Panc1 (cell line): ENCODE results near the gene PTPRK. TPM values are rescaled to one million over a fixed set of nuclear protein-coding genes. Genes with fewer than 3 reads are reported as not detected.
A peak's percentile ranks its signal among the peaks of the same experiment; 100 is the strongest.

Experiments used
- ATAC-seq: fragments of 200-7000 bp; cut with Tn5 transposase; 2 replicates; pipeline ENCODE4 v1.9.1; 2020; ENCODE audit warnings: mild to moderate bottlenecking, moderate library complexity
- BruUV-seq: library from RNA; stranded (reverse); fragments of 400-500 nt; replicated peaks from 2 replicates; lab custom pipeline; 2021; lab: Mats Ljungman, UMichigan
- CTCF ChIA-PET: fragments of 300-600 bp; sonication (Branson Sonifier 250); formaldehyde crosslinking; loops from one replicate; lab custom pipeline; 2022; ENCODE audit warnings: antibody characterized with exemption; lab: Charles Lee
- POLR2A ChIA-PET: fragments of 300-600 bp; sonication (Branson Sonifier 250); formaldehyde crosslinking; loops from one replicate; lab custom pipeline; 2022; ENCODE audit warnings: antibody characterized with exemption; lab: Charles Lee
- DNase-seq: peaks from one replicate; pipeline ENCODE4 v3.0.0-alpha.2; 2010; ENCODE audit warnings: low read depth, low spot score
- H3K27ac ChIP-seq: 2 replicates; pipeline ENCODE4 v1.5.1; 2011; ENCODE audit warnings: mild to moderate bottlenecking, low read length, inconsistent platforms
- H3K27me3 ChIP-seq: fragments of 200-500 bp; sonication (Bioruptor generic); 2 replicates; pipeline ENCODE4 v1.6.0; 2014; ENCODE audit warnings: low read length, inconsistent platforms; ENCODE audit not compliant: control insufficient read depth, insufficient read depth
- H3K36me3 ChIP-seq: fragments of 200-500 bp; sonication (Bioruptor generic); 2 replicates; pipeline ENCODE4 v1.5.1; 2014; ENCODE audit warnings: inconsistent platforms, mild to moderate bottlenecking, low read length, moderate library complexity; ENCODE audit not compliant: control insufficient read depth, insufficient read depth
- H3K4me1 ChIP-seq: 2 replicates; pipeline ENCODE4 v1.5.1; 2011; ENCODE audit warnings: inconsistent platforms, mild to moderate bottlenecking, low read length, moderate library complexity; ENCODE audit not compliant: control insufficient read depth, insufficient read depth
- H3K4me3 ChIP-seq, 2 experiments: 2 replicates each; pipeline ENCODE4 v1.5.1; 2011 to 2012; ENCODE audit warnings: low read depth in 2 of 2, low read length in 2 of 2, mild to moderate bottlenecking in 2 of 2, inconsistent platforms in 1 of 2, moderate library complexity in 1 of 2
- H3K9me3 ChIP-seq: fragments of 200-500 bp; sonication (Bioruptor generic); 2 replicates; pipeline ENCODE4 v1.5.1; 2014; ENCODE audit warnings: low read depth, mild to moderate bottlenecking, inconsistent platforms, low read length, moderate library complexity; ENCODE audit not compliant: control insufficient read depth, insufficient read depth
- CTCF ChIP-seq: fragments of 450-650 bp; IDR thresholded peaks from 2 replicates; pipeline ENCODE4 v1.5.1; 2017; ENCODE audit warnings: mild to moderate bottlenecking
- POLR2AphosphoS5 ChIP-seq: IDR thresholded peaks from 2 replicates; pipeline ENCODE4 v1.6.1; 2012; ENCODE audit warnings: mild to moderate bottlenecking, low read depth, low read length, moderate library complexity
- SIN3A ChIP-seq: IDR thresholded peaks from 2 replicates; pipeline ENCODE4 v1.6.1; 2012; ENCODE audit warnings: low read depth, mild to moderate bottlenecking, low read length, moderate library complexity, borderline replicate concordance; ENCODE audit not compliant: insufficient read depth
- TCF7L2 ChIP-seq: IDR thresholded peaks from 2 replicates; pipeline ENCODE4 v1.6.1; 2011; ENCODE audit warnings: mild to moderate bottlenecking, low read depth, low read length, inconsistent platforms
- in situ Hi-C: cut with HindIII; loops from 2 replicates; pipeline ENCODE4 v1.10.0; 2016; ENCODE audit warnings: low sequenced_read_pairs, low pct_unique_long_range_greater_than_20kb
- intact Hi-C: fragments of 100-400 bp; cut with micrococcal nuclease; formaldehyde crosslinking; loops from one replicate; pipeline ENCODE4 v1.10.0; 2022; ENCODE audit not compliant: unreplicated experiment
- total RNA-seq: library from RNA; stranded (reverse); gene quantifications from one replicate; pipeline ENCODE4 v1.2.1, GENCODE V29; 2021; ENCODE audit not compliant: unreplicated experiment
- TF ChIP-seq, protein P1 (sequence below), 2 experiments: IDR thresholded peaks; 2 replicates each; pipeline ENCODE4 v1.6.1; 2011 to 2012; ENCODE audit warnings: low read depth in 2 of 2, control low read depth in 1 of 2, low read length in 1 of 2, mild to moderate bottlenecking in 1 of 2, moderate library complexity in 1 of 2; ENCODE audit not compliant: insufficient read depth in 1 of 2

Gene PTPRK
- total RNA-seq, 1 experiment from 2014 or later, result 61.8 TPM

DNA sequence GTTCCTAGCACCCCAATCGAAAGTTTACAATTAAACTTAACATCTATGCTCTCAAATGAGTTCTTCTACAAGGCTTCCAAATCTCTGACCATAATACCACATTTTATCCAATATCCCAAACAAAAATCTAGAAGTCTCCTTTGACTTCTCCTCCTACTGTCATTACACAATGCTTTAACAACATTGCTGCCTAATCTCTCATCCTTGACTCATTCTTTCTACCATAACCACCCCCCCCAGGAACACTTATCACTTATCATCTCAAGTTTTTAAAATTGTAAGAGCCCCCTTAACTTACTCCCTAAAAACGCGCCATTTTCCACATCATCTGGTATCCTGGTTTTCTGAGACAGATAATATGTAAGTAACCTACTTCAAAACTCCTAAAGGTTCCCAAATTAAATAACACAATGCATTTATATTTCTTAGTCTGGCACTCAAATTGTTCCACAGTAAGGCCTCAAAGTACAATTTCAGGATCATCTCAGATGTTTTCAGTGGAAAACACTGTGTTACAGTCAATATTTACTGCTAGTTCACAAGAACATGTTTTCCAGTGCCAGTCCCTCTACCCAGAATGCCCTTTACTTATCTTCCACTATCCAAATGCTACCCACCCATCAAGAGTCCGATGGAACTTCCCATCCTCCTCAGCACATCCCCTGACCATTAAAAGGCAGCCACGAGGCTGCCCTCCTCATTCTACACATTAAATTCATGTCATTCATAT, 311.4 kb downstream of the PTPRK start:
- Histone ChIP-seq H3K27me3 (no peaks in the 10 kb centered on the region), H3K4me3 (no peak overlapping the region), H3K9me3 (no peaks in the 10 kb centered on the region), H3K36me3 (no peaks in the 10 kb centered on the region), H3K27ac (no peak overlapping the region), H3K4me1 (peaks cover 5% of the 10 kb centered on the region)
- ChIA-PET CTCF (no interaction called here), POLR2A (no interaction called here)
- intact Hi-C loops (no loop called here), in situ Hi-C loops (no loop called here)
- BruUV-seq, result no TSS peak
- DNase-seq, result no peak
- ATAC-seq, result no peak
- TF ChIP-seq, protein P1, sequence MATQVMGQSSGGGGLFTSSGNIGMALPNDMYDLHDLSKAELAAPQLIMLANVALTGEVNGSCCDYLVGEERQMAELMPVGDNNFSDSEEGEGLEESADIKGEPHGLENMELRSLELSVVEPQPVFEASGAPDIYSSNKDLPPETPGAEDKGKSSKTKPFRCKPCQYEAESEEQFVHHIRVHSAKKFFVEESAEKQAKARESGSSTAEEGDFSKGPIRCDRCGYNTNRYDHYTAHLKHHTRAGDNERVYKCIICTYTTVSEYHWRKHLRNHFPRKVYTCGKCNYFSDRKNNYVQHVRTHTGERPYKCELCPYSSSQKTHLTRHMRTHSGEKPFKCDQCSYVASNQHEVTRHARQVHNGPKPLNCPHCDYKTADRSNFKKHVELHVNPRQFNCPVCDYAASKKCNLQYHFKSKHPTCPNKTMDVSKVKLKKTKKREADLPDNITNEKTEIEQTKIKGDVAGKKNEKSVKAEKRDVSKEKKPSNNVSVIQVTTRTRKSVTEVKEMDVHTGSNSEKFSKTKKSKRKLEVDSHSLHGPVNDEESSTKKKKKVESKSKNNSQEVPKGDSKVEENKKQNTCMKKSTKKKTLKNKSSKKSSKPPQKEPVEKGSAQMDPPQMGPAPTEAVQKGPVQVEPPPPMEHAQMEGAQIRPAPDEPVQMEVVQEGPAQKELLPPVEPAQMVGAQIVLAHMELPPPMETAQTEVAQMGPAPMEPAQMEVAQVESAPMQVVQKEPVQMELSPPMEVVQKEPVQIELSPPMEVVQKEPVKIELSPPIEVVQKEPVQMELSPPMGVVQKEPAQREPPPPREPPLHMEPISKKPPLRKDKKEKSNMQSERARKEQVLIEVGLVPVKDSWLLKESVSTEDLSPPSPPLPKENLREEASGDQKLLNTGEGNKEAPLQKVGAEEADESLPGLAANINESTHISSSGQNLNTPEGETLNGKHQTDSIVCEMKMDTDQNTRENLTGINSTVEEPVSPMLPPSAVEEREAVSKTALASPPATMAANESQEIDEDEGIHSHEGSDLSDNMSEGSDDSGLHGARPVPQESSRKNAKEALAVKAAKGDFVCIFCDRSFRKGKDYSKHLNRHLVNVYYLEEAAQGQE (IDR thresholded peaks at IDR 0.05; ENCODE audit: insufficient read depth in 1 of 2, low read depth in 2 of 2, low read length in 1 of 2), result no peak
- TF ChIP-seq SIN3A, result no peak
- no peak for TF ChIP-seq POLR2AphosphoS5
- TF ChIP-seq TCF7L2, result no peak

- ChIA-PET POLR2A (no interaction called here), CTCF (no interaction called here)
- TSS peak; percentile 37 for BruUV-seq
- intact Hi-C loops (no loop called here), in situ Hi-C loops (no loop called here)
- H3K4me1 ChIP-seq, result peaks cover 5% of the 10 kb centered on the region
- no peaks in the 10 kb centered on the region for H3K27me3 ChIP-seq
- H3K4me3 ChIP-seq, result no peak overlapping the region
- DNase-seq, result no peak
- no peak overlapping the region for H3K27ac ChIP-seq
- ATAC-seq, result no peak
- H3K9me3 ChIP-seq, result no peaks in the 10 kb centered on the region
- H3K36me3 ChIP-seq, result no peaks in the 10 kb centered on the region
- TF ChIP-seq, protein P1 (IDR thresholded peaks at IDR 0.05; ENCODE audit: insufficient read depth in 1 of 2, low read depth in 2 of 2, low read length in 1 of 2), result no peak
- TF ChIP-seq POLR2AphosphoS5 (no peak), SIN3A (no peak), TCF7L2 (no peak), CTCF (no peak)
Measured at GRCh38 chr6:128208078-128208477, 312.3 kb downstream of the PTPRK start.
